NCI-H510A (cell line): ENCODE results near the gene C1orf116.

Source experiments
- DNase-seq: peaks from one replicate; lab custom pipeline; 2025; lab: John Stamatoyannopoulos, UW

C1orf116 gene

DNA sequence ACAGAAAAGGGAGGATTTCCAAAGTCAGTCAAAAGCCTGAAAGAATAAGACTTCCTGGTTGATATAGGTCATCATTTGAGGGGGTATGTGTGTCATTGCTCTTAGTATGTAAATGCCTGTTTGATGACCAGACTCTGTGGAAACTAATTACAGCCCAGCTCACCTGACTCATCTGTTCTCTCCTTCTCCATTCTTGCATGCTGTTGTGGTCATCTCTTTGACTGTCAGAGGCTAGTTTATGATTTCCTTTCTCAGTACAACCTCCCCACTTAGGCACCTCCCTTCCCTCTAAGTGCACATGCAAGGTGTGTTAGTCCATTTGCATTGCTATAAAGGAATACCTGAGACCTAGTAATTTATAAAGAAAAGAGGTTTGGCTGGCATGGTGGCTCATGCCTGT, 2.4 kb upstream of the C1orf116 start:
- no peak for DNase-seq

DNA sequence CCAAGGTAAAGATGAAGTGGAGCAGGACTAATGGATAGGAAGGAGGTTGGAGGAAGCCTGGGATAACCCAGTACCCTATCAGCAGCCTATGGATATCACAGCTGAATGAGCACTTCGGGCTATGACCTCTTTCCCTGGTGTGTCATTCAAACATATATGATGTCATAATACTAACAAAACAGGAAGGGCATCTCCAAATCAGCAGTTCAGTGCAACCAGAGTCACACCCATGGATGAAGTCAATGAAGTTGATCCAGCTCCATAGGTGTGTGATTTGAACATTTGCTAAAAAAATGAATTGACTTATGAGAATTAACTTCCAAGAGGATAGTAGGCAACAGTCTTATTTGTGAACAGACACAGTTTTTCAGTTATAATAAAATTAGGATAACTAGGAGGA, 1.7 kb upstream of the C1orf116 start:
- DNase-seq = no peak

GRCh38 chr1:207033302-207033701, 746 bp upstream of the C1orf116 start:
- no peak for DNase-seq

DNA sequence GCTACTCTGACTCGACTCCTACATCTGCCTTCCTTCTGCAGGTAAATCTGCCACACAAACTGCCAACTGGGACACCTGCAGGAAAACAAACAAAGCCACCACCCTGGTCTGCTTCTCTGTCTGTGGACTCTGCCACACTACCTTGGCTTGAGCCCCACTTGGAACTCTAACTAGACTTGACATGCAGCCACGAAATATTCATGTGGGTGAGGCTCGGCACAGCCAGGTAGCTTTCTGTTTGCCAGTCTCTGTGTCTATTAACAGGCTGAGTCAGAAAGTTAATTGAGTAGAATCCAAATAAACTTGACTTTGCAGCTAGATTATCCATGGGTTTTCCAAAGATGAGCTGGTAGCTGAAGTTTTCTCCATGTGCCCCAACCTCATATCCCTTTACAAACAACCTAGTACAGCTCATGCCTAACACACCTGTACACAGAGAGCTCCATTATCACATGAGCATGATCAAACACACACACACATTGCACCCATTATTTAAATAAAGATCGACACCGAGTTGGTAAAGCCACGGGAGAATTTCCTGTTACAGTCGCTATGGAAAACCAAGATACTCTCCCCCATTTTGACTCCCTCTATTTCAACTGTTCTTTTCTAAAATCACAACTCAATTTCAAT, 808 bp downstream of the C1orf116 start:
- DNase-seq = no peak

GRCh38 chr1:207031016-207031415, 1.5 kb downstream of the C1orf116 start:
- DNase-seq = no peak

DNA sequence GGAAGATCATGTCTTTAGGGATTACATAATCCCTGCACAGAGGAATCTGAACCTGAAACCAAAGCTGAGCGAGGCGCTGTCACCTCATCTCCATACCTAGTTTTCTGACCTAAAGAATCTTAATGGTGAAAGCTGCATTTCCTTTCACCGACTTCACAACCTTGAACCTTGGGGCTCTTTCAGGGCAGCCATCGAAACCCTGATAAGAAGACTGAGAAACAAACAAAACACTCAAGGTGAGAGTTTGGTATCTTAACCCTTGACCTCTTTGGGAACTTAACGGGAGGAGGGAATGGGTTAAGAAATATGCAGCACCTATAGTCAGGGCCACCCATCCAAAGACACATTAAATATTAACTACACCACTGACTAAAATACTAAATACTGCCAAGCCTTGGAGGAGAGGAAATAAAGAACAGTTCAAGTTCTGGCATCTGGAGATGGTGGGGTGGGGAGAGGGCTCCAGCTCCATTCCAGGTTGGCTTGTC, 2.0 kb downstream of the C1orf116 start:
- DNase-seq = no peak

DNA sequence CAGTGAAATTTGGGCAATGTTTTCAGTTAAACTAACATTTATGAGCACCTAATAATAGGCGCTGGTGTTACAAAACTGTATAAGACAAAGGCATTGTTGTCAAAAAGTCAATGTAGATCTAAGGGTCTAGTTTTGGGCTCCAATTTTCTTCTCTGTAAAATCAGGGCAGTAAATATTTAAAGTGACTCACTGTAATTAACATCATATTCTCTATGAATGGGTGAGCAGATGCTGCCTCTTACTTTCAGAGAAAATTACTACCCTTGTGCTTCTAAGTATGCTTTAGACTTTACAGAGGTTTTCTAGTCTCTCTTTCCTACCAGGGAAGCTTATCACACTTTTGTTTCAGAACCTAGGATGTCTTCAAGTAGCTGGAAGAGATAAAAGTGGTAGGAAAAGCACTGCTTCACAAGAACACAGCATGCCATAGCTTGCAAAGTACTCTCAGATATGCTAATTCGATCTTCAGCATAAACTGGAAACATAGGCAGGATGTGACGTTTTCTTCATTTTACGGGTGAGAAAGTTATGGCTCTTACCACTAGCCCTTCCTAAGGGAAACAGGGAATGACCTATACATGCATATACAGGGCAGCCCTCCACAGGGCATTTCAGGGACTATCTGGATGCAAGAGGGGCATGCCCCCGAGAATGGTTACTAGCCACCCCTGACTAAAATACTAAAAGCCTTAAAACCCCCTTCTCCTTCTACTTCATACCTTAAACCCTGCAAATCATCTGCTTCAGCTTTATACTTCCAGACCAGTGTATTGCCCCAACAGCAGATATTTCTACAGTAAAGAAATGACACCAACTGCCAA, 2.6 kb downstream of the C1orf116 start:
- no peak for DNase-seq

GRCh38 chr1:207028884-207029650, 3.5 kb downstream of the C1orf116 start:
- no peak for DNase-seq

DNA sequence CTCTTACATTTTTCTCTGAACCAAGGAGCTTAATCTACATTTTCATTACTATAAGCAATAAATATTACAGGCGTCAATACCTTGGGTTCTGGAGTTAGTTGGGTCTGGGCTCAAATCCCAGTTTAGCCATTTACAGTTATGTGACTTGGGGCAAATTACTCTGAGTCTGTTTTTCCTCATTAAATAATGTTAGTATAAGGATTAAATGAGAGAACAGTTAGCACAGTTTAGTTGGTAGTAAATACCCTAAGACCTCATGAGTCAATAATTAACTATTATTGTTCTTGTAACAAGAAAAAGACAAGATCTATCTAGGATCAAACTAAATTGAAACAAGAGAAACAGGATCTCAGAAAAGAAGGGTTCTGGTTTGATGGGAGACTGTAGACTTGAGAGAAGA, 4.6 kb downstream of the C1orf116 start:
- no peak for DNase-seq

DNA sequence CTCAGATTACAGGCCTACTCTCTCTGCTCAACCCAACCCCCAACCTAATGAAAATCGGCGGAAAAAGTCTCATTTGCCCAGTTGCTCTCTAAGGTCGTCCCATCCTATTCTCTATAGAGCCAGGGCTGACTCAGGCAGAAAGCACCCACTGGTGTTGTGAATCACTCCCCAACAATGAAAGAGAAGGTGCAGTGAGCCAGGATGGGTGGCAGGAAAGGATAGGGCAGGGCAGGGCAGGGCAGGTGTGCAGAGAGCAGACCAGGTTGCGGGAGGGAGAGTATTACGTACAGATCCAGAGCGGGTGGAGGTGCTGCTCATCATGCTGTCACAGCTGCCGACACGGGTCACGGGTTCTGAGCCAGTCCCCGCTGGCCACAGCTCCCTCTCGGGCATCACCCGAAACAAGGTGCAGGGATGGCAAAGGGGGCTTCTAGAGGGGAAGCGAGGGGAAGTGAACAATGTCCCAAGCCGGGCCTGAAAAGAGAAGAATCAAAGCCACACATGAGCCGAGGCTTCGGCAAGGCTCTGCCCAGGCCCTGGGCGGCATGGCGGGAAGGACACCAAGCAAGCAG, 5.3 kb downstream of the C1orf116 start:
- DNase-seq = no peak

DNA sequence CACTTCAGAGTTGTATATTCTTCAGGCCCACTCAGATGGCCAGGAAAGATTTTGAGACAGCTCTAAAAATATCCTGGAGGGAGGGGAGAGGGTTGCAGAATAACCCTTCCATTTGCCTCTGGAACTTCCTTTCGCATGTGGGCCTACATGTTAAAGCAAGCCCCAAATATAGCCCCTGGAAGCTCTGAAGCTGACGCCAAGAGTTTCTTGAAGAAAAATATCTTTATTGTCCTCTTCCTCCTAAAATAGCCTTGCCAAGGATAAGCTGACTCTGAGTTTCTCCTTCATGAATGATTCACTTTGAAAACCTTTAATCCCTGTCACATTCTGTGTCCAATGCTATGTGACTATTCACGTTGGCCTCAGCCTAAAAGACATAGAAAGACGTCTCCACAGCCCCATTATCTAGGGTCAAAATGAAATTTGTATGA, 6.4 kb downstream of the C1orf116 start:
- no peak for DNase-seq

DNA sequence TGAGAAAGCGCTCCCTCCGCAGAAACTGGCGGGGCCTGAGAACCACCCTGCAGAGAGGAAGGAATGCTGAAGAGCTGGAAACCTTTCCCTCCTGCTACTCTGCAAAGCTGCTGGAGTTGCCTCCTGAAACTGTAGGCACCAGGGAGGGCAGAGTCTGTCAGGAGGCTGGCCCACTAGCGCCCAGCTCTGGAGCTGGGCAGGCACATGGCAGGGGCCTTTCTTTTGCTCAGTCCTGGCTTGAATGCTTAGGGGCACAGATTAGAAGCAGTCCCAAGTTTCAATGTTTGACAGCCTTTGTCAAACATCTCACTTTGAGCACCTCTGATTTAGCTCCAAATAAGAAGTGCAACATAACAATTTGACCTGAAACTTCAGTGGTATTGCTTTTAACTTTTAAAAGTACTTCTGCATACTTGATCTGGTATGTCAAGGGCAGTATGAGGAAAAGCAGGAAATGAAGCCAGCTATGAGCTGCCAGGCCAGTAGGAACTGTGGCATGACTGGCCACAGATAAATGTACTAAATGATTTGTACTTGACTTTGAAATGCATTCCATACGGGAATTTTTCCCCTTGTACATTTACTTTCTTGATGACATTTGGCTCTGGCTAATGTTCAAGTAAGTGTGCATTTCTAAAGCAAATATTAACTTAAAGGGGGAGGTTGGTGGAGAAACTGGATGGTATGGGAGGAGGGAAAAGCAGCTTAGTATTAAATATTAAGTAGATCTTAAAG, 7.2 kb downstream of the C1orf116 start:
- no peak for DNase-seq

DNA sequence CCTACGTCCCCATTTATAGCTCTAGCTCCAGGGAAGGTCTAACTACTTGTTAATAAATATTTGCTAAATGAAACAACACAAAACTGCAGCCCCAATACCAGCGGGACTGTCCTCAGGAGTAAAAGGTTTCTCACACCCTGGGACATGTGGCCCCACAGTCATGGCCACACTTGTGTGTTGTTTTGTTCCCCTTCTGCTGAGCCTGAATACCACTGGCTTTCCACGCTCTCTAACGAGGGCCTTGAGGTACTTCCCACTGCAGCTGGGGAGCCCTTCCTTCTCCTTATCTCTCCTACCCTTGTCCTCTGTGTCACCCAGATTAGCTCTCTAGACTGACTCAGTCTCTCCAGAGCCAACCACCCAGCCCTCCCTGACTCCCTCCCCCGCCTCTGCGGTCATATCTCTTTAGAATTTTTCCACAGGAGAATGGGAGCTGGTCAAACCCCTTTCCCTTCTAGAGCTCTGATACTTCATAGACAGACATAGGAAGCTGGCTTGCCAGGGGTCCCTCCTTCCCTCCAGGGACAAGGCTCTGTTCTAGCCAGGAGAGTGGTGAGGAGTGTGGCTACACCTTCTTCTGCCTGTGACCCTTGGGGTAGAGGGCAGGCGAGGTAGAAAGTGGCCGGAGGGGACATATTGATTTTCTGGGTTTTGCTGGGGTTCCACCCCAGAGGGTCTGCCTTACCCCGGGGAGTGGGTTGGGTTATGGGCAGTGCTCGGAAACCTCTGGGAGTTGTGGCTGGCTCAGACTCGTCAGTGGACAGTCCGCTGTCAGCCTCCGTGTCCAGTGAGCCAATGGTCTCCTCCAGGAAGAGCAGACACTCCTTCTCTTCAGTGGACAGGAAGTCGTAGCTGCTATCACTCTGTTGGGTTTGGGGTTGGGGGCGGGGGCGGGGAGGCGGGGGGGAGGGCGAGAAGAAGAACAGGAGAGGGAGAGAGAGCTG, 8.1 kb downstream of the C1orf116 start:
- no peak for DNase-seq

GRCh38 chr1:207022996-207023679, 9.4 kb downstream of the C1orf116 start:
- DNase-seq = no peak

- DNase-seq = no peak
Observed at GRCh38 chr1:207021876-207022596, 10.5 kb downstream of the C1orf116 start.

DNA sequence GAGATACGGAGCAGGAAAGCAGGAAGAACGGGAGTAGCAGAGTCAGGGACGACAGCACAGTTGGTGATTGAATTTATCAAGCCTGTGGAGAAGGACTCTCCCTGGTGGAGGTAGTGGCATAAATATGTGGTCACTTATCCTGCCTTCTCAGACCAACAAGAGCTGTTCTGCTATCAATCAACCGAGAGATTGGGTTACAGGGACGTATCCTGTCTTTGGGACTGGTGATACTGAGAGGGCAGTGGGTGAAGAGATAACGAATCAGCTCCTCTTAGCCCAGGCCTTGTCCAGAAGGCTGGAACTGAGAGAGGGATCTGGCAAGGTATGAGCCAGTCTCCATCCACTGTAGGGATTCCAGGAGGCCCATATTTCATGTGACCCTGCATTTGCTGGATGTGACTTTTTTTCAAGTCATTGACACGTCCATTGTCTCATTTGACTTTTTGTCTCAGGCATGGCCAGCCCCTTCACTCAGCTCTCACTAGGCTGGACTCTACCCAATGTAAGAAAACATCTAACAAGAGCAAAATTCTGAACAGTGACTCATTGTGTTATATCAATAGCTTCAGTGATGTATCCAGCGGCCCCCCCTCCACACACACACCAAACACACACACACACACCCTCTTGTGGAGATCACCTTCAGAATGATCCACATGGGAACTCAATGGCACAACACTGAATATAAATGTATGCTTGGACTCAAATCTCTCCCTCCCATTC, 11.3 kb downstream of the C1orf116 start:
- no peak for DNase-seq

DNA sequence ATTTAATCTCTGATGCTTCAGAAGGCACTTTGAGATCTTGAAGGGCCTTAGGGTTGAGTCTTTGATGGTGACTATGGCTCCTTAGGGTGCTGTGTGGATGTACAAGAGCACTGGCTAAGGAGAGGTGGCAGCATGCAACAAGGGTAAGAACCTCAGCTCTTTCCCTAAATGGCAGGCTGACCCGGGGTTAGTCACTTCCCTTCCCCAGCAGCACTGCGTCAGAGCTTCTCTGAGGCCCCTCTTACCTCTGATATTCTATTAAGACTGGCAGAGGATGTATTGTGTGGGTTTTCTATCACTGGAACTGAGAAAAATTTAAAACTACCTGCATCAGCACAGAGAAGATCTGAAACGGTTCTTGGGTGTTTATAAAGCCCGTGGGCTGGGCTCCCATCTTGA, 11.8 kb downstream of the C1orf116 start:
- no peak for DNase-seq

DNA sequence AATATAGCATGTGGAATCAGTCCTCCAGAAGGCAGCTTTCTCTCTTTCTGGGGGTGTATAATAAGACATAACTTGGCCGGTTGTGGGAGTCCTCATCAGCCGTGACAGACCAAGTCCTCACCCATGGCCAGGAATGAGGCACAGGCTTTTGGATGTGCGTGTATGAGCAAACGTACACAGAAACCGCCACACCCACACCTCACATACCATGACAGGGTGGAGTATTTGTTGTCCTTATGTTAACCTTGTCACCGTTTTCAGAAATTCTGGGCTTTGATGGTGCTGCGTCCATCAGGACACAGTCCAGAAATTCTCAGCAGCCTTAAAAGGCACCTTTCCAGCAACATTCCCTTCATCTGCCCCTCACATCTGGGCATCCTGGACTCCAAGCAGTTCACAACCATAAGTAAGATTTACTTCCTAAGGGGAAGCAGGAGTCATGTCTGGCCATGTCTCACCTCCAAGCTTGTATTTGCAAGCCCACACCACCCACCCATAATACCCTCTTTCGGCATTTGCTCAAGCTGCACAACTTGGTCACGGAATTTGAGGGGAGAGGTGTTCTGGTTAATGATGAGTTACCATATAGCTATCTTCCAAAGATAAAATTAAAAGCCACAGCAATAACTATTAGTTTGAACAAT, 12.4 kb downstream of the C1orf116 start:
- DNase-seq = no peak
